AG04450 (cell line): ENCODE data around the gene PC. TPM values are rescaled to one million over a fixed set of nuclear protein-coding genes. Genes with fewer than 3 reads are reported as not detected.

ENCODE experiments used
- CTCF ChIA-PET: fragments of 300-600, 350-600 bp; formaldehyde crosslinking; extraction: SDS; loops from one replicate; lab custom pipeline; 2022; ENCODE audit warnings: antibody characterized with exemption, inconsistent platforms; lab: Charles Lee
- POLR2A ChIA-PET: fragments of 350-600 bp; formaldehyde crosslinking; extraction: SDS; loops from one replicate; lab custom pipeline; 2021; ENCODE audit warnings: antibody characterized with exemption, inconsistent platforms; lab: Yijun Ruan, JAX
- DNase-seq: peaks from one replicate; pipeline ENCODE4 v3.0.0-alpha.2; 2011; ENCODE audit warnings: low read depth, low spot score
- H3K27ac ChIP-seq: one replicate; pipeline ENCODE4 v1.5.1; 2012; ENCODE audit warnings: low read depth, low read length, control low read depth
- H3K27me3 ChIP-seq: one replicate; pipeline ENCODE4 v1.6.0; 2012; ENCODE audit warnings: low read length; ENCODE audit not compliant: control insufficient read depth, insufficient read depth
- H3K4me3 ChIP-seq: 2 replicates; pipeline ENCODE4 v1.5.1; 2011; ENCODE audit warnings: mild to moderate bottlenecking, low read depth, low read length, control low read depth
- H3K9me3 ChIP-seq: 2 replicates; pipeline ENCODE4 v1.5.1; 2012; ENCODE audit warnings: low read length; ENCODE audit not compliant: control insufficient read depth, insufficient read depth
- CTCF ChIP-seq: IDR thresholded peaks from 2 replicates; pipeline ENCODE4 v1.5.1; 2011; ENCODE audit warnings: low read depth, low read length, control low read depth, inconsistent platforms
- polyA plus RNA-seq: library from polyadenylated mRNA; depleted of rRNA; stranded (reverse); fragments of >200 nt; gene quantifications from 2 replicates; pipeline ENCODE4 v1.2.3, GENCODE V29; 2011

The PC gene
- polyA plus RNA-seq, 1 experiment, result 12.1 TPM

- ChIA-PET POLR2A (no interaction called here), CTCF (no interaction called here)
- H3K4me3 ChIP-seq, result no peak overlapping the region
- H3K9me3 ChIP-seq, result no peaks in the 10 kb centered on the region; the same call in 1 of the 2 replicates
- H3K27ac ChIP-seq, result no peak overlapping the region
- no peak for DNase-seq
- TF ChIP-seq CTCF, result no peak
- H3K27me3 ChIP-seq, result peaks cover 2% of the 10 kb centered on the region
Measured at GRCh38 chr11:66987924-66988637, 29.9 kb upstream of the PC start.

GRCh38 chr11:66987158-66987620 lies 29.0 kb upstream of the PC start:
- Histone ChIP-seq H3K27ac (no peak overlapping the region), H3K27me3 (peaks cover 2% of the 10 kb centered on the region), H3K4me3 (no peak overlapping the region), H3K9me3 (no peaks in the 10 kb centered on the region; the same call in 1 of the 2 replicates)
- DNase-seq, result no peak
- TF ChIP-seq CTCF, result no peak
- ChIA-PET POLR2A (interaction anchor here (0.7 kb wide), 1 partner anchor 17 kb away, joined by 4 read pairs; no protein-coding TSS in a partner anchor), CTCF (interaction anchor here (0.6 kb wide), 2 partner anchors 191 to 430 kb away, joined by 4 to 6 read pairs; no protein-coding TSS in a partner anchor)

- ChIA-PET POLR2A (no interaction called here), CTCF (no interaction called here)
- no peak for TF ChIP-seq CTCF
- Histone ChIP-seq H3K4me3 (no peak overlapping the region), H3K27me3 (peaks cover 2% of the 10 kb centered on the region), H3K27ac (no peak overlapping the region), H3K9me3 (no peaks in the 10 kb centered on the region; the same call in 1 of the 2 replicates)
- DNase-seq, result no peak
Measured at GRCh38 chr11:66986178-66986545, 28.0 kb upstream of the PC start.

- no peak overlapping the region for H3K27ac ChIP-seq
- TF ChIP-seq CTCF, result no peak
- peaks cover 2% of the 10 kb centered on the region for H3K27me3 ChIP-seq
- no peak overlapping the region for H3K4me3 ChIP-seq
- ChIA-PET POLR2A (no interaction called here), CTCF (no interaction called here)
- no peaks in the 10 kb centered on the region; the same call in 1 of the 2 replicates for H3K9me3 ChIP-seq
- DNase-seq, result no peak
Measured at GRCh38 chr11:66985508-66986177, 27.5 kb upstream of the PC start.
